Upper lobe of right lung (tissue), 1 donor: ENCODE data around the gene SMAP2. TPM values are rescaled to one million over a fixed set of nuclear protein-coding genes. Genes with fewer than 3 reads are reported as not detected.
A peak's percentile ranks its signal among the peaks of the same experiment; 100 is the strongest.

Experiments
- ATAC-seq: fragments of 200-7000 bp; cut with Tn5 transposase; one replicate; pipeline ENCODE4 v1.9.1; 2020; ENCODE audit warnings: mild to moderate bottlenecking, moderate library complexity
- DNase-seq: peaks from one replicate; pipeline ENCODE4 v3.0.0-alpha.2; 2020
- H3K27ac ChIP-seq: fragments of 200-600 bp; one replicate; pipeline ENCODE4 v1.8.0; 2022
- H3K27me3 ChIP-seq: fragments of 200-600 bp; one replicate; pipeline ENCODE4 v1.8.0; 2022; ENCODE audit warnings: mild to moderate bottlenecking
- H3K36me3 ChIP-seq: fragments of 200-600 bp; one replicate; pipeline ENCODE4 v1.8.0; 2022
- H3K4me1 ChIP-seq: fragments of 200-600 bp; one replicate; pipeline ENCODE4 v1.8.0; 2022
- H3K4me3 ChIP-seq: fragments of 200-600 bp; one replicate; pipeline ENCODE4 v1.8.0; 2022; ENCODE audit warnings: mild to moderate bottlenecking
- H3K9me3 ChIP-seq: fragments of 200-600 bp; one replicate; pipeline ENCODE4 v1.8.0; 2022
- intact Hi-C: fragments of 100-400 bp; cut with DNase I; formaldehyde crosslinking; loops from one replicate; pipeline ENCODE4 v1.11.0; 2022
- total RNA-seq: library from RNA; stranded (reverse); fragmentation: NEBNext Ultra II Directional; extraction: Animal tissue kit (Norgen Biotek cat#: 25700); gene quantifications from one replicate; pipeline ENCODE4 v1.2.1, GENCODE V29; 2021
- TF ChIP-seq, protein P1 (sequence below): fragments of 200-600 bp; IDR thresholded peaks from one replicate; pipeline ENCODE4 v1.8.0; 2022; ENCODE audit warnings: antibody characterized with exemption
- donor health status: DM: no; HTN: yes; CAD: no; lungs with severe emphysema.

The SMAP2 gene
- total RNA-seq, 1 donor from 2014 or later: 55.3 TPM

DNA sequence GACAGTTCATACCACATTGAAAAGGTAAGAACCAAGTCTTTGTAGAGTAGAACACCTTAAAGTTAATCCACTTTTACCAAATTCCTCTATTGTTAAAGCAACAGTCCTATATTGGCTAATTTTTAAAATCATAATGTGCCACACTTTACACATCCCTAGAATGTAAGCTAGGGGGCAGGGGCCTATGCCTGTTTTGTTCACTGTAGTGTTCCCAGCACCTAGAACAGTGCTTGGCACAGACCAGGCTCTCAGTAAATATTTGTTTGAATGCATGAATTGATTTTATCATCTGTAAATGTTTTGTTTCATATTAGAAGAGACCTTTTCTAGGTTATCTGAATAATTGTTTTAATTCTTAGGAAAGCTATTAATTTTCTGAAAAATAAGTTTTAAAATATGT lies 9.1 kb downstream of the SMAP2 start:
- H3K9me3 ChIP-seq: no peaks in the 10 kb centered on the region
- no peaks in the 10 kb centered on the region for H3K36me3 ChIP-seq
- no peak for ATAC-seq
- no peak overlapping the region for H3K4me3 ChIP-seq
- DNase-seq: no peak
- intact Hi-C loops: no loop called here
- peaks cover 73% of the 10 kb centered on the region for H3K4me1 ChIP-seq
- no peaks in the 10 kb centered on the region for H3K27me3 ChIP-seq
- TF ChIP-seq, protein P1, sequence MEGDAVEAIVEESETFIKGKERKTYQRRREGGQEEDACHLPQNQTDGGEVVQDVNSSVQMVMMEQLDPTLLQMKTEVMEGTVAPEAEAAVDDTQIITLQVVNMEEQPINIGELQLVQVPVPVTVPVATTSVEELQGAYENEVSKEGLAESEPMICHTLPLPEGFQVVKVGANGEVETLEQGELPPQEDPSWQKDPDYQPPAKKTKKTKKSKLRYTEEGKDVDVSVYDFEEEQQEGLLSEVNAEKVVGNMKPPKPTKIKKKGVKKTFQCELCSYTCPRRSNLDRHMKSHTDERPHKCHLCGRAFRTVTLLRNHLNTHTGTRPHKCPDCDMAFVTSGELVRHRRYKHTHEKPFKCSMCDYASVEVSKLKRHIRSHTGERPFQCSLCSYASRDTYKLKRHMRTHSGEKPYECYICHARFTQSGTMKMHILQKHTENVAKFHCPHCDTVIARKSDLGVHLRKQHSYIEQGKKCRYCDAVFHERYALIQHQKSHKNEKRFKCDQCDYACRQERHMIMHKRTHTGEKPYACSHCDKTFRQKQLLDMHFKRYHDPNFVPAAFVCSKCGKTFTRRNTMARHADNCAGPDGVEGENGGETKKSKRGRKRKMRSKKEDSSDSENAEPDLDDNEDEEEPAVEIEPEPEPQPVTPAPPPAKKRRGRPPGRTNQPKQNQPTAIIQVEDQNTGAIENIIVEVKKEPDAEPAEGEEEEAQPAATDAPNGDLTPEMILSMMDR: no peak
- peak overlapping the region; percentile 83 for H3K27ac ChIP-seq

DNA sequence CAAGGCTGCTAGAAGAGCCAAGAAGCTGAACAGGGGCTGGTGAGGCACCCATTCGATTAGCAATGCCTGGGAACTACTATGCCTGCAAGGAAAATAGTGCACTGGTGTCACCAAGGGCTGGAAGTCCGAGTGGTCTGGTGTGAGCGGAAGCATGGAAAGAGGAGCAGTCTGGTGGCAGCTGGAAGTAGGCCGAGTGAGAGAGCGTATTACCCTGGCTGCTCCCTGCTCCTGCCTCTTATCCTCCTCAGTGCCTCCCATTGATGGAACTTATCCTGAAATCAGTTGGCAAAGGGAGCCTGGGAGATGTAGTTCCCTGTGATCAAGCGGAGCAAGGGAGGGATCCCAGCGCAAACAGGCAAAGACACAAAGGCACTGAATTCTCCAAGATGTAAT lies 9.6 kb downstream of the SMAP2 start:
- H3K27ac ChIP-seq: peak overlapping the region; percentile 83
- DNase-seq: no peak
- peaks cover 74% of the 10 kb centered on the region for H3K4me1 ChIP-seq
- TF ChIP-seq, protein P1: no peak
- intact Hi-C loops: no loop called here
- ATAC-seq: no peak
- H3K4me3 ChIP-seq: no peak overlapping the region
- no peaks in the 10 kb centered on the region for H3K9me3 ChIP-seq
- no peaks in the 10 kb centered on the region for H3K27me3 ChIP-seq
- H3K36me3 ChIP-seq: no peaks in the 10 kb centered on the region

DNA sequence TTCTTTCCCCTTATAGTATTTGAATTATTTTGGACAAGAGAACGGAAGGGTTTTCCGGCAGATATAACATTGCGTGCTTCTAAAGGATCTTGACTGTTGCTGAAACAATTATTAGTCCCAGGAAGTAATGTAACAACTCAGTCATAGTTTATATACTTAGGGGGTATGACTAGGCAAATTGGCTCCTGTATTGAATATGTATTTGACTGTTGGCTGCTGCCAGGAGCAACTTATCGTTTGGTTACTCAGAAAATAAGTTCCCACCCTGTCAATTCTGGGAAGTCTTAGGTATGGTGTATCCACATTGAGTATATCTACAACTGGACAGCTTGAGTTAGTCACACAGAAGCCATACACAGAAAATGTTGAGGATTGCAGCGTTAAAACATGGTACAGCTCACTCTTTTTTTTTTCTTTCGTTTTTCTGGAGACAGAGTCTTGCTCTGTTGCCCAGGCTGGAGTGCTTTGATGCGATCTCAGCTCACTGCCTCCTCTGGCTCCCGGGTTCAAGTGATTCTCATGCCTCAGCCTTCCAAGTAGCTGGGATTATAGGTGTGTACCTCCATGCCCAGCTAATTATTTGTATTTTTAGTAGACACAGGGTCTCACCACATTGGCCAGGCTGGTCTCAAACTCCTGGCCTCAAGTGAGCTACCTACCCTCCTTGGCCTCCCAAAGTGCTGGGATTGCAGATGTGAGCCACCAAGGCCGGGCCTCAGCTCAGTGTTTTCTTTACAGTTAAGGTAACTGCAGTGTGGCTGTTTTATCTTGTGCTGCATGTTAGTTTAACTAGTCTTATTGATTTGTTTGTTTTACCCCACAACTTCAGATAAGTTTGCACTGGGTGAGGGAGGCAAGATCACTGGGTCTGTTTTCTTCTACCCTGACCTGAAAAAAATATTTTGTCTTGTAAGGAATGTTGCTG lies 10.2 kb downstream of the SMAP2 start:
- no peaks in the 10 kb centered on the region for H3K9me3 ChIP-seq
- H3K27me3 ChIP-seq: no peaks in the 10 kb centered on the region
- ATAC-seq: no peak
- no peak overlapping the region for H3K4me3 ChIP-seq
- H3K27ac ChIP-seq: peak overlapping the region; percentile 83
- intact Hi-C loops: no loop called here
- TF ChIP-seq, protein P1: no peak
- H3K36me3 ChIP-seq: no peaks in the 10 kb centered on the region
- peaks cover 74% of the 10 kb centered on the region for H3K4me1 ChIP-seq
- DNase-seq: no peak

DNA sequence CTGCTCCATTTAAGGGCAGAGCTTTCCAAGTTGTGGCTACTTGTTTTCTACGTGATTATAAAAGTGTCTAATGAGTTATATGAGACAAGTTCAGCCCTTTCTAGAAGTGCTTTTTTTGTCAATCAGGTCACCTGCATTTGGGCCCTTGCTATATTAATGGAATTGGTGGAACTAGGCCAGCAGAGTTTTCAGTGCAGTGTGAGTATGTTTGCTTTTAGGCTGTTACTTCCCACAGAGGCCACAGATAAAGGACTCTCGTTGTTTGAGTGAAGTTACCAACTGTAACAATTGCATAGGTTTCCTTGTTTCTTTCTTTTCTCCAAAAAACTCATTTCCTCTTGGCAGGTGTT lies 10.9 kb downstream of the SMAP2 start:
- no peak for DNase-seq
- TF ChIP-seq, protein P1: no peak
- no peaks in the 10 kb centered on the region for H3K9me3 ChIP-seq
- no peak overlapping the region for H3K4me3 ChIP-seq
- no peaks in the 10 kb centered on the region for H3K27me3 ChIP-seq
- no peaks in the 10 kb centered on the region for H3K36me3 ChIP-seq
- intact Hi-C loops: no loop called here
- H3K27ac ChIP-seq: peak overlapping the region; percentile 83
- H3K4me1 ChIP-seq: peaks cover 74% of the 10 kb centered on the region
- peak; percentile 38 for ATAC-seq

DNA sequence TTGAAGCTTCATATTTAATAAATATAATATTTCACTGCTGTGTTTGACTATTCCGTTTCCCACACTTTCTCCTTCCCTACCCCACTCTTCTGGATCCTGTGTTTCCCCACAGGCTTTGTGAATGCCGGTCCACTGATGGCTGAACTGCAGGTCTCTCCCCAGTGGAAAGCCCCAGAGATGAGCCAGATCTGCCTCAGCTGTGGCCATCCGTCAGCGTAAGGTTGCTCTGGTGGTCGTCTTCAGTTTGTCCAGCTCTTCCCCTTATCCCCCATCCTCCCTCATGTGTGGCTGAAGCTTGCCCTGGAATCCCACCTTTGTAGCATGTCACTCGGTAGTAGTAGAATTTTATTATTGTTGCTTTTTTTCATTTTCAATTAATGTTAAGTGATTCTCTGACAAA lies 11.4 kb downstream of the SMAP2 start:
- Histone ChIP-seq H3K4me3 (no peak overlapping the region), H3K9me3 (no peaks in the 10 kb centered on the region), H3K36me3 (no peaks in the 10 kb centered on the region), H3K27ac (peak overlapping the region; percentile 83), H3K27me3 (no peaks in the 10 kb centered on the region), H3K4me1 (peaks cover 74% of the 10 kb centered on the region)
- ATAC-seq (no peak), DNase-seq (no peak)
- intact Hi-C loops: no loop called here
- TF ChIP-seq, protein P1: no peak
